UCSD-AML1 (cell line): ENCODE data around the gene ARX.

ENCODE experiments used
- DNase-seq: peaks from one replicate; lab custom pipeline; 2025; ENCODE audit not compliant: unreplicated experiment; lab: John Stamatoyannopoulos, UW

Gene ARX

DNA sequence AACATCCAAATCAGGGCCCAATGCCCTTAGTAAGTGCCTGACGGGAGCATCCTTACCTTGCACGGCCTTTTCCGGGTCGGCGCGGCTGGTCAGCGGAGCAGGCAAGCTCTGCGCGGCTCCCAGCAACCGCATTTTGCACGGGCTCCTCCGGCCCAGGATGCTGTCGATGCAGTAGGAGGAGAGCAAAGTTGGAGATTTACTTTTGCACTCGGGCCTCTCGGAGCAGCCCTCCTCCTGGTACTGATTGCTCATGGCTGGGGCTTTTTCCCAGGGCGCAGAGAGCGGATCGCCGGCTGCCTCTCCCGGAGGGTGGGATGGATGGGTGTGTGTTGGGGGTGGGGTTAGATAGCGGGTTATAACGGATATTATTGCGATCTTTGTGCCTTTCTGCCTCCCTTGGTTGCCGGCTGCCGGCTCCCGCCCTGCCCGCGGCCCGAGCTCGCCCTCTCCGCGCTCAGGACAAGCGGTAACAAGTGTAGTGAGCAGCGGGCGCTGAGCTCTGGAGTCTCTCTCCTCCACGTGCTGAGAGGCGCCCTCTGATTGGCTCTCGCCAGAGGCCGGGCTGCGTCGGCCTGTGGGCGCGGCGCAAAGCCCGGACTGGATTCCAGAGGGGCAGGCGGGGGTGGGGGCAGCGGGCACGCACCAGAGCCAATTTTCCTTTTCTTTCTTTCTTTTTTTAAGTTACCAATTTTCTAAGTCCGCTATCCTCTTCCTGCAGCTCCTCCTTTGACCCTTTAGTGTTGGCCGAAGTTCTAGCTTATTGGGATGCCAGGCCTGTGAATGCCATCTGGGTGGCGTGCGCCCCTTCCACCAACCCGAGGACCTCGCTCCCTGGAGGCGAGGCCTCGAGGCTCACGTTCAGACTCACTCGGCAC, at the start of gene ARX:
Gene ARX (minus strand): TSS at position 480 of the 875 bp plus-strand sequence. CDS start 228 bp downstream, at position 252.
- peak; percentile 42 for DNase-seq

DNA sequence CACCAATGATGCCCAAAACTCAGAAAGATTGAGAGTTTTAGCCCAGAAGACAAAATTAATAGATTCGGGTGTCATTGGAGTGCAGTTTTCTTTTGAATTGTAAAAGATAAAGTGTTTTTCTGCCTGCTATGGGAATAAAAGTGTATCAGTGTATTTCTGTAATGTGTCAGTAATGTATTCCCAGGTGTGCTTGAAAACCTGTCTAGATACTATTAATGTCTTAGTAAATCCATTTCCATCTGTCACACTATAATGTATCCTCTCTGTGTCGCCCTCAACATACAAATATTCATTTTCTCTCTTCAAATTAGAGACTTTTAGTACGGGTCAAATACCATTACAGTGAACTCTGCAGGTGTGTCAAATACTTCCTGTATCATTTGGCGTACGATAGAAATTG, 43.5 kb upstream of the ARX start:
- DNase-seq, result no peak

DNA sequence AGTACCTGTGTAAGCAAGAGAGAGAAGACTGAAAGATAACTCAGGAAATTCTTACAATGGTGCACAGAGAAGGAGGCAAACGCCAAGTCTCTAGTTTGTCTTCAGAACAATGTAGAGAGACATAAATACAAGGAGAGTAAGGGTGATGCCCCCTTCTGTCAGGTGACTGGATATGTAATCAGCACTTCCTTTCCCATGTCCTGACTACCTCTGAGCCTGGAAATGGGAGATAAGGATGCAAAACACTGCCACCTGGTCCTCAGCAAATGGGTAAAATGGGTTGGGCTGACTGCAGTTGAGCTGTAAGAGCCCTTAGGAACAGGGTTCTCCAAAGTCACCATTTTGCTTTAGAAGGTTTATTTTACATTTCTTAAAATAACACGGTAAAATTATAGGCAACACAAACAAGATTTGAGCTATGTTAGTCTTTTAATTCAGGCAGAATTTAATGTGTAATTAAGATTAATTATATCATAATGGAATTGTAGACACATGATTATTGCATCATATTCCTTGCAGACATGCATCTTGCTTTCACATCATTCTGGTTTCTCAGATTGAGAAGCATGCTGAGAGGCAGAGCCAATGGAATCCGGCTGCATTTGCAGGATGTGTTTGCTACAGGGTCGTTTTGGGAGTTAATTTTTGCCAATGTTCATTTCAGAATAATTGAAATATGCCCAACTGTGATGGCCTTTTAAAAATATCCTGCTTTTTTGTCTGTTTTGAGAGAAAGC, 37.2 kb upstream of the ARX start:
- no peak for DNase-seq

DNA sequence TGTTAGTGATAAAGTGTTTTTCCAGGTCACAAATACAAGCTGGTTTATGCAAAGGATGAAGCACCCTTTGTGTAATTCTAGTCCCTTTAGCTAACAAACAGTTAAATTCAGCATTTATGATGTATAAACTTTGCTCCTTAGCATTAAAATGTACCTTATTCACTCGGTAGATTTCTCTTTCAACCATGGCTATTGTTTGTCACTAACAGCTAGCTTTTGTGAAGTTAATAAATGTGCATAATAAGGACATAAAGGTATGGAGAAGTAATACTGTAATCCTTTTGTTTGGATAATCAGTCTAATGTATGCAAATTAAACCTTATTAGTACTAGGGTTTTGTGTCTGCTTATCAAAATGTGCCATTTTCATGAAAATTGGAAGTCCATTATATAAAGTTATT, 34.2 kb upstream of the ARX start:
- no peak for DNase-seq

DNA sequence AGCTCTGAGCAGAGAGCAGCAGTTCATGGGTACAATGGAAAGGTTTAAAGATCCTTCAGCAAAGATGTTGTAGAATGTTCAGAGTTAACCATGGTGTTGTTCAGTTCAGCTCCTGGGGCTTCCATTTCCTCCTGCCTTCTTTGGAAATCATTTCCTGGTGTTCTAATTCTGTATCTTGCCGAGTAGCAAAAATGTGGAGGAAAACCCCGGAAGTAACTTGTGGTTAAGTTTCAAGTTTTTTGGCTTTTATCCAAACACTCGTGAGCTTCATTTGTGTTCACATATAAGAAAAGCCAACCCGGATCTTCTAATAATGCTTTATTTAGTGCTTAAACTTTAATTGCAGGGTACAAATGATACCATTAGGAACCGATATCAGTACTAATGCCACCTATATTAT, 33.6 kb upstream of the ARX start:
- no peak for DNase-seq

DNA sequence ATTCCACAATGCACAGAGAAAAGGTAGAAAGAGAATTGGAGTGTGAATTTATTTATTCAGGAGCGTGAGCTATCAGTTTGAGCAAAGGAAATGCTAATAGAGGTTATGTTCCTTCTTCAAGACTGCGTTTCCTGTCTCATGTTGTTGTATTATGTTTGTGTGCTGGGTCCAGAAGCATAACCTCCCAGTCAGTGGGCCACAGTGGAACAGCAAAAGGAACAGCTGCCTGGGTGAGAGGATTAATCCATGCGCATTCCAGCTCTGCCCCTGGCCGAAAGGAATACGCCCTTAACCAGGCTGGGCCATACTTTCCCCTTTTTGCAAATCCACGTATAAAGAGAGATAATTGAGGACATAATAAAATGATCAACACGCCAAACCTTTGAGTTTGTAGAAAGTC, 32.4 kb upstream of the ARX start:
- DNase-seq, result peak; percentile 10

DNA sequence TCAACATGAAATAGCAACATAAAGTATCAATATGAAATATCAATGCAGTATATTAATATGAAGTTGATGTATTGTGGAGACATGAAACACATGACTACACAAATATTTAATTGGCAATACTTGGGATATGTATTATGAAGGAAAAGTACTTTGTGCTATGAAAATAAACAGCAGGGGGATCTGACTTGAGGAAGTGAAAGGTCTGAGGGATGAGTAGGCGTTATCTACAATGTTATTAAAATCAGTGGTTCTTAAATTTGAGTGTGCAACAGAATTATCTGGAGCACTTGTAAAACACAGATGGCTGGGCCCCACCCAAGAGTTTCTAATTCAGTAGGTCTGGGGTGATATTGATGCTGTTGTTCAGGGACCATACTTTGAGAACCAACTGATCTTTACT, 27.4 kb upstream of the ARX start:
- DNase-seq, result no peak

DNA sequence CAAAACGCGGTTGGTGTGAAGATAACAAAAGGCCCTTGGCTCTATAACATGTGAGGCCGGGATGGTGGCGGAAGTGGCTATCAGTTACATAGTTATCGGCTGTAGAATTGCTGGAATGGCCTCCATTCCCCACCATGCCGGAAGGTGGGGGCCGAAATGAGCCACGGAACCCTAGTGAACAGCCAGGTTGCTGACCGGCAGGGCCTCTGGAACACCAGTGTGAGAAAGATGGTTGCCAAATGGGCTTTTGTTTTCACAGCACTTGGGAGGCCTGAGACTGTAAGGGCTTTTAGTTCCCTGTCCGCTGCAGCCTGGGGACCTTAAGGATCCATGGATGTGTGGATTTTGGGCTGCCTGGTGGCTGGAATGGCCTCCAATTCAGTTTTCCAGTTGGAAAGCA, 23.3 kb upstream of the ARX start:
- DNase-seq, result peak; percentile 13

DNA sequence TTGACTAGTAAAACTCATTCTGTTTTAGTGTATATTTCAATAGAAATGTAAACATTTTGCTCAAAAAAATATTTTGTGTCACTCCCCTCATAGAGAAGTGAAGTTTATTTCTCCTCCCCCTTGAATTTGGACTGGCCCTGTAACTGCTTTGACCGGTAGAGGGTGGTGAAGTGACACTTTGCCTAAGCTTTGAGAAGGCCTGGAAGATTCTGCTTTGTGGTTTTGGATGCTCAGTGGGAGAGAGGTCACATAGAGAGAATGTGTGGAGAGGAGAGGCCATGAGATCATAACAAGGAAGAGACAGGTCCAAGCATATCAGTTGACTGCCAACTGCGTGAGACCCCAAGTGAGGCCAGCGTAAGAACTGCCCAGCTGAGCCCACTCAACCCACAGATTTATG, 19.1 kb upstream of the ARX start:
- DNase-seq, result no peak

DNA sequence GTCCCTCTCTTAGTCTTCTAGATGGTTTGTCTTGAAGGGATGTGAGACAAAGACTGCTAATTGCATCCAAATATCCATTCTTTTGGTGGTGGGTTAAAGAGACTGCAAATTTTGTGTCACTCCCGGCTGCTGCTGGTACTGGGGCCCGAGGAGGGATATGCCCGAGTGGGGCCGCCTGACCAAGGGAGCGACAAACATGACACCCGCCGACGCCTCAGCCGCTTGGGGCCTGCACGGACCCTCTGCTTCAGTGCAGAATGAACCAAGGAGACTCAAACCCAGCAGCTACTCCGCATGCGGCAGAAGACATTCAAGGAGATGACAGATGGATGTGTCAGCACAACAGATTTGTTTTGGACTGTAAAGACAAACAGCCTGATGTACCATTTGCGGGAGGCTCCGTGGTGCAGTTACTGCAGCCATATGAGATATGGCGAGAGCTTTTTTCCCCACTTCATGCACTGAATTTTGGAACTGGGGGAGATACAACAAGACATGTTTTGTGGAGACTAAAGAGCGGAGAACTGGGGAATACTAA, 13.6 kb upstream of the ARX start:
- DNase-seq, result no peak

DNA sequence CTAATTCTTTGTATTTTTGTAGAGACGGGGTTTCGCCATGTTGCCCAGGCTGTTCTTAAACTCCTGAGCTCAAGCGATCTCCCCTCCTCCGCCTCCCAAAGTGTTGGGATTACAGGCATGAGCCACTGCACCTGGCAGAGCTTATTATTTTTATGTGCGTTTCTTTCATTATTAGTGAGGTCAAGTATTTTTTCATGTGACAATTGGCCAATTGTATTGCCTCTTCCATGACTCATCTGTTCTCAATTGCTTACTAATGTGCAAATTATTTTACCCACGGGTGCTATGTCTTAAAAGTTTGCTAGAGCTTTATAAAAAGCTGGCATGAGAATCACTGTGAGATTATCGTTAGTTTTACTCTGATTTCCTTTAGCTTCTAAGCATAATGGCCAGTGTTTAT, 13.0 kb upstream of the ARX start:
- DNase-seq, result no peak

DNA sequence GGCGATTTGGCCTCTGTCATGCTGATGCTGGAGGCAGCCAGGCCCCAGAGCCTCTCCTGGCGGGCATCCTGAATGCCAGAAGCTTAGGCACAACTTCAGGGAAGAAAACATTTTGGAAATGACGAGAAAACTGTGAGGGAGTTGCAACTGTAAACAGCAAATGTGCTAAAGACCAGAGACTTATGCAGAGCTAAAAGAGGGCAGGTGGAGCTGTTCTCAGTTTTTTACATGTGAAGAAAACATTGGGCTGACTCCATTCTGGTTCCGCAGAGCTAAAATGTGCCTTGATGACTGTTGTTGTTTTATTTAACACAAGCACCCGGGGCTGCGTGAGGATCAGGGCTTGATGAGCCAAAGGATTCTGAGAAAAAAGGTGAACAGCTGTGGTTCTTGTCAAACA, 10.8 kb upstream of the ARX start:
- DNase-seq, result no peak

DNA sequence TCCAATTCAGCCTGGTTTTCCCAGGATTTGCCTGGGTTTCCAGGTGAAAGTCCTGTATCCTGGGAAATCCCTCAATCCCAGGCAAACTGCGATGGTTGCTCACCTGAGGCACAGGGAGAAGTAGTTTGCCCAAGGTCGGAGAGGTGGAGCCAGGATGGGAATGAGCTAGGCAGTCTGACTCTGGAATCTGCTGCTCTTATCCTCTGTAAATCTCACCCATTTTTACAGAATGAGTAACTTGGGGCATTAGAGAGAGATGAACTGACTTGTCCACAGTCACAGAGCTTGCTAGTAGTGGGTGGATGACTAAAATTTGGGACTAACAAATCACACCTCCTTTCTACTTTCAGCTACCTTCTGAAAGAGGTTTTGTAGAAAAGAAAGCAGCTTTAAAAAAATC, 9.8 kb upstream of the ARX start:
- no peak for DNase-seq

DNA sequence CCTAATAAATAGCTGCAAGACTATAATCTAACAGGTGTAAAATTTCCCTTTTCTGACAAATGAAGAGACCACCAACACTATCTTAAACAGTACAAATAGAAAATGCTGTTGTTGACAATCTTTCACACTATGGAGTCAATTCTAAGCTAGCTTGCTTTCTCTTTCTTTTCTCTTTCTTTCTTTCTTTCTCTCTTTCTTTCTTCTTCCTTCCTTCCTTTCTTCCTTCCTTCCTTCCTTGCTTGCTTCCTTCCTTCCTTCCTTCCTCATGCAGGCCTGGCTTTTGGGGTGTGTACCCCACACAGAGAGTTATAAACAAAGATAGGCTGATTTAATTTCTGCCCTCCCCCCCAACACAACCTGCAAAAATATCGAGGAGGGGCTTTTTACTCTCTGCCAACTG, 8.1 kb upstream of the ARX start:
- DNase-seq, result no peak

DNA sequence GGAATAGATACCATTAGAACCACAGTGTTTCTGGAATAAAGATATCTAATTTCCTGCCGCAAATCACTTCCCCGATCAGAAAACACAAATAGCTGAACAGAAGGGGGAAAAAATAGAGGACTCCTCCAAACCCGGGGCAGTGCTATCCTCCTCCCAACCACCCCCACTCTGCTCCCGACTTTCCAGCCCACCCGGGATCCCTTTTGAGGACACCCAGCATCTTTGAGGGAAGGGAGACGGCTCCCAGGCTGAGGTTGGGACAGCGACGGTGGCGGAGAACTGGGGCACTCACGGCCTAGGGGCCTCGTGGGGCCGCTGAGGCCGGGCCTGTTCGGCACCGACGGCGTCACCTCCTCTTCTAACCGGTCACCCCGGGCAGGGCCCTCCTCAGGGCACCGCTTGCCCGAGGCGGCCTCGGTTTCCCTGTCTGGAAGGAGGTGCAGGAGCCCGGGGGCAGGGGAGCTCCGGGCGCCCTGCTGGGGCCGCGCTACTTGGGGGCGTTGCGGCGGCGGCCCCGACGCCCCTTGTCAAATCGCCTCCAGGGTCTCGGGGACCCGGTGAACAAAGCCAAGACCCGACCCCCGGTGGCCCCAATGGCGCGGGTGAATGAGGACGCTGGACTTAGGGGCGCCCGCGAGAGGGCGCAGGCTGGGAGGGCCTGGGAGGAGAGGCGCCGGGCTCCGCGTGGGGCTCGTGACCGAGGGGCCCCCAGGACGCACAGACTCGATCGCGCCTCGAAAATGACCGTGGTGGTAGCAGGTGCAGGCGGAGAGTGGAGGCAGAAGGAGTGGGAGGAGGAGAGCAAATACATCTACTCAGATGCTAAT, 6.9 kb upstream of the ARX start:
- no peak for DNase-seq

DNA sequence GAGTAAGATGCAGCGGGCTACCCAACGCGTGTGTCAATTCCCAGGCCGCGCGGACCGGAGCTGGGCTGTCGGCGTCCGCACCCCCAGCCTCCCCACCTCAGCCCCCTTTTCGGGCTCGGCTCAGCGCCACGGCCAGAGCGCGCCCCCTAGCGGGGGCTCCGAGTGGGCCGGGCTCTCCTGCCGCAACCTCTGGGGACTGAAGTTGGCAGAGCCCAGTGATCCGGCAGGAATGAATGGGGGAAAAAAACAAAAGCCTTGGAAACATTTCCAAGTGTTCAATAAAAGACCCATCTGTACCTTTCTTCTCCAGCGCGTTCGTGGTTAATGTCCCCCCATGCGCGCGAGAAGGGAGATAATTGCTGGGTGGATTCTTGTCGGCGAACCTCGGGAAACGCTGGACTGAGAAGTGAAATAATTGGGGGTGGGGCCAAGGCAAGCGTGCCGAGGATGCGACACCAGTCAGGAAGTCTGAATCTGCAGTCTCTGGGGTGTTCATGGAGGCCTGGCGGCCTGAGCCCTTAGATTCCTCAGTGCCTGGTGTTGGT, 5.2 kb upstream of the ARX start:
- DNase-seq, result peak; percentile 50

DNA sequence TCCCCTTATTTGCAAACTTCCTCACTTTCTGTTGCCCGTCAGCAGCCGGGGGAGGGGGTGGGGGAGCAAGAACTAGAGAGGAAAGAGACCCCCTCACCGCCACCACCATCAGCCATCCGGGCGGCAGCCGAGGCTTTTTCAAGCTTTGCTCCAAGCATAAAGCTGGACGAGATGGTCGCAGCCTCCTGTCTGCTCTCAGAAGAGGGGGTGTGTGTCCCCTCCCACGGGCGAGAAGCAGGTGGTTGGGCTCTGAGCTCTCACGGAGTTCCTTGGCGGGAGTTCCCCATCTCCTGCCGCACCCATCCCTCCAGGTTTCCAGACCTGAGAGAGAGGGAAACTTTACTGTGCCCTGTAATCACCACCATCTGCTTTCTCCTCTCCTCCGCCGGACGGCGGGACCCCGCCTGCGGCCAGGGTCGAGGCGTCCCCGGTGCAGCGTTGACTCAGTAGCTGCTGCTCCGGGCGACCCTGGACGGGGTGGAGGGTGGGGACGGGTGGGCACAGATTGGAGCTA, 4.7 kb upstream of the ARX start:
- DNase-seq, result no peak

DNA sequence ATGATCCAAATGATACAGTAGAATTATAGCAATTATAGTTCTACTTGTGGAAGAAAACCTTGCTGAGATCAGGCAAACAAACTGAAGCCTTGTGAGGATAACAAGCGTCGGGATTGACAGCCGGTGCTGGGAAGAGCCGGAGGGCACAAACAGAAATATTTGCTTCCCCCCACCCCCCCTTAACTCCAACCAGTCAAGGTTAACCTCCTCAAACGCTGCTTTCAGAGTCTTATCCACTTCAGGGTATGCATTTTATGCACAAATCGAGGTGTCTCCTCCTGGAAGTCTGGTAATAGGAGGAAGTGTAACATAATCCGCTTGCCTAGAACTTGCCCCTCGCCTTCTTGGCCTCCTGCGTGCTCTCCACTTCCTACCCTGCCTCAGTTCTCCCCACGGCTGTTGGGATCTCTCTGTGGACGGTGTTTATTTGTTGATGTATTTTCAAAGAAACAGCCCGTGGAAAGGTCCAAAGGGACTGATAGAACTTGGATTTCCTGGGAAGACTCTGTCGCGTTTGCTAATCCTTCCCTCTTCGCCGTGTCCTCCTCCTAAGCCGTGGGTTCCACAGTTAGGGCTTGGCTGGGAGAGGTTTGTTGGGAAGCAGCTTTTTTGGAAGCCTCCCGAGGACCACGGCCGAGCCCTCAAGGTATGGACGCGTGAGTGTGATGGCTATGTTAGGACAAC, 4.1 kb upstream of the ARX start:
- no peak for DNase-seq

DNA sequence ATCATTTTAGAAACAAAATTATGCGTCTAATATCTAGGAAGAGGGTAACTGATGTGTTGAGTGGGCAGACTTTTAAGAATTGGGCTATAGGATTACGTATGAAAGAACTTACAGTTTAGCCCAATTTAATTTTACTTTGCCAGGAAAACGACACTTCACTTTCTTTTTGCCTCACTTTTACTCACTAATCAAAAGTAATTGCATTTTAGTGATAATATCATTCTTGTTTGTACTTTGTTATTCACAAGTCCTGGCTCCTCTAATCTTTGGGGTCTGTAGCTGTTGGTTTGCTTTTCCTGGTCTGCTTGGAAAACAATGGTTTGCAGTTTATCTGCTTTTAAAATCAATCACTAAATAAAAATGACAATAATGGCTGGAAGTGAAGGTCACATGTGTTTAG, 2.9 kb upstream of the ARX start:
- no peak for DNase-seq

DNA sequence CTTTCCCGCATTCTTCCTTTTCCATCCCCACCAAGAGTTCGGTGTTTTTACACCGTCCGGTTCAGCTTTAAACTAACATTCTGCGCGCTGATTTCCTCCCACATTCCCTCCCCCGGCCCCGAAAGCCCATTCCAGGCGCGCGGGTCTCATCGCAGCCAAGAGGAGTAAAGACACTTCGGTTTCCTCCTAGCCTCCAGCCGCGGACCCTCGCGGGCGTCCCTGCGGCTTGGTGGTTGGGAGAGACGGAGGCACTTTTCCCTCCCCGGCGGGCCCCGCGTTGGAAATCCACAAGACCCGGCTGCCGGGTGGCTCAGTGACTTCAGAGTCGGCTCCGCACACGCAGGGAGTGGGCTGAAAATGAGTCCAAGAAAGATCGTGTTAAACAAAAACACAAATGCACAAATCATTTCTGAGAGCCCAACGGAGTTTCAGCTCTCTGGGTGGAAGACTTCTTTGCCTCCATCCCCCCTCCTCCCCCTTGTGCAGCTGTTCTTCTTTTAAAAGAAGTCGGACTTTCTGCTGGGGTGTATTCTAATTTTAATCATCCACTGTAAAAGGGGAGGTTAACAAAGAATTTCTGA, 2.0 kb upstream of the ARX start:
- DNase-seq, result no peak
